ENCODE results near the gene PDE3A. TPM values are rescaled to one million over a fixed set of nuclear protein-coding genes. Genes with fewer than 3 reads are reported as not detected.

PDE3A gene
- total and polyA plus RNA-seq, 2 of the 4 experiments (the other 2 are of a cell fraction): 0.09 to 0.18 TPM

- H3K36me3 ChIP-seq (ENCODE audit: control insufficient read depth, insufficient read depth, low read length): no peaks in the 10 kb centered on the region
- WGBS, 2 experiments (ENCODE audit: extremely low coverage in 2 of 2, insufficient read length in 1 of 2): no CpG with 5 or more reads among the region's 1 CpG
- H2AFZ ChIP-seq (replicated peaks; ENCODE audit: low read length, poor library complexity): no peak overlapping the region
- no peak overlapping the region for H4K91ac ChIP-seq (ENCODE audit: insufficient read depth, low read depth, low read length)
- ChIA-PET CTCF (no interaction called here), POLR2A (ENCODE audit: unreplicated experiment) (no interaction called here)
- no peak overlapping the region for H3K56ac ChIP-seq (ENCODE audit: extremely low read depth, insufficient read depth, low read length)
- in situ Hi-C loops (cut with MboI; ENCODE audit: low sequenced_read_pairs) (loop anchor here (25.0 kb wide), 1 partner anchor 704 kb away; no protein-coding TSS in a partner anchor), intact Hi-C loops (cut with micrococcal nuclease) (no loop called here), dilution Hi-C loops (cut with HindIII; ENCODE audit: low sequenced_read_pairs, unreplicated experiment) (no loop called here)
- H3K4ac ChIP-seq (ENCODE audit: low read depth, low read length): no peak overlapping the region
- ATAC-seq (ENCODE audit: low read depth): no peak
- no peak overlapping the region for H3K18ac ChIP-seq (ENCODE audit: low read depth, low read length)
- no peak overlapping the region for H3K4me3 ChIP-seq (ENCODE audit: insufficient read depth, low read depth, low read length)
- H2AK9ac ChIP-seq (replicated peaks; ENCODE audit: low read depth, low read length, poor library complexity): no peak overlapping the region
- TF ChIP-seq ELK1 (IDR thresholded peaks at IDR 0.05; ENCODE audit: borderline replicate concordance, low read depth, low read length) (no peak), CHD1 (IDR thresholded peaks at IDR 0.05; ENCODE audit: low read depth, low read length) (no peak), MAZ (IDR thresholded peaks at IDR 0.05; ENCODE audit: borderline replicate concordance, low read depth, low read length) (no peak)
- 0 out of 2 replicates have a peak, but pooled peaks cover 1% of the 10 kb centered on the region for H3K4me1 ChIP-seq (ENCODE audit: control insufficient read depth, insufficient read depth, low read length)
- H3K9ac ChIP-seq (ENCODE audit: low read depth, low read length): no peak overlapping the region
- no peaks in the 10 kb centered on the region for H3K9me1 ChIP-seq (ENCODE audit: insufficient read depth, low read length)
- H3K79me1 ChIP-seq (ENCODE audit: low read depth in 1 of 2, low read length in 2 of 2): no peaks in the 10 kb centered on the region
- no peaks in the 10 kb centered on the region for H4K20me1 ChIP-seq (ENCODE audit: insufficient read depth, low read length)
- H3K27ac ChIP-seq (ENCODE audit: insufficient read depth, low read length): no peak overlapping the region
- BruUV-seq (replicated peaks): no TSS peak
- no peak overlapping the region for H3K14ac ChIP-seq (replicated peaks; ENCODE audit: low read depth, low read length)
- no peak overlapping the region for H2AK5ac ChIP-seq (ENCODE audit: low read depth, low read length)
- no peak overlapping the region for H4K8ac ChIP-seq (ENCODE audit: low read depth in 2 of 2, low read length in 2 of 2)
- no peak for DNase-seq
- H3K27me3 ChIP-seq (ENCODE audit: control insufficient read depth, insufficient read depth, low read length): no peaks in the 10 kb centered on the region
- H2BK15ac ChIP-seq (ENCODE audit: low read depth, low read length): no peak overlapping the region
- H4K5ac ChIP-seq (ENCODE audit: low read depth, low read length): no peak overlapping the region
- H3K23ac ChIP-seq (ENCODE audit: low read depth, low read length): no peak overlapping the region
- H3K4me2 ChIP-seq (ENCODE audit: low read depth, low read length): no peak overlapping the region
- H3K9me3 ChIP-seq (ENCODE audit: control insufficient read depth, insufficient read depth, low read length): no peaks in the 10 kb centered on the region
- no peak overlapping the region for H2BK20ac ChIP-seq (ENCODE audit: low read depth, low read length)
- H2BK5ac ChIP-seq (ENCODE audit: low read depth, low read length, poor library complexity, severe bottlenecking): no peak overlapping the region
- H2BK120ac ChIP-seq (ENCODE audit: low read depth, low read length): no peak overlapping the region
Measured at GRCh38 chr12:20458011-20458410, 89.7 kb downstream of the PDE3A start.

Data from IMR-90 (cell line).